Measurements from ENCODE around the gene TAF5.
"Not testable (repeated sequence)": the region's sequence is repeated elsewhere in the genome, so short reads cannot be mapped to it uniquely, and the experiment has no call there.

Gene TAF5

DNA sequence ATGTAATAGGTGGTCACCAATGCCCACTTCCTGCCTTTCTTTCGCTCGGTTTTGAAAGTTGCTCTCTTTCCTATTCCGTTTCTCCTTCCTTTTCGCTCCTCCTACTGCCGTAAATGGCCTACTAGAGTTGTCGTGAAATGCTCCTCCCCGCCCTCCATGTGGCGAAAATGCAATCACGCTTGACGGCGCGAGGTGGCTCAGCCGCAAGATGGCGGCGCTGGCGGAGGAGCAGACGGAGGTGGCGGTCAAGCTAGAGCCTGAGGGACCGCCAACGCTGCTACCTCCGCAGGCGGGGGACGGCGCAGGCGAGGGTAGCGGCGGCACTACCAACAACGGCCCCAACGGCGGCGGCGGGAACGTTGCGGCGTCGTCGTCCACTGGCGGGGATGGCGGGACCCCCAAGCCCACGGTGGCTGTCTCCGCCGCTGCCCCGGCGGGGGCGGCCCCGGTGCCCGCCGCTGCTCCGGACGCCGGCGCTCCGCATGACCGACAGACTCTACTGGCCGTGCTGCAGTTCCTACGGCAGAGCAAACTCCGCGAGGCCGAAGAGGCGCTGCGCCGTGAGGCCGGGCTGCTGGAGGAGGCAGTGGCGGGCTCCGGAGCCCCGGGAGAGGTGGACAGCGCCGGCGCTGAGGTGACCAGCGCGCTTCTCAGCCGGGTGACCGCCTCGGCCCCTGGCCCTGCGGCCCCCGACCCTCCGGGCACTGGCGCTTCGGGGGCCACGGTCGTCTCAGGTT lies at the start of gene TAF5:
TAF5 (plus strand) TSS at position 195 of the 737 bp plus-strand sequence; CDS start at position 209, 14 bp downstream.
- TF ChIP-seq Cebpa-rat (IDR thresholded peaks at IDR 0.05), result no peak
- Histone ChIP-seq H3K9me3 (no peaks in the 10 kb centered on the region), H3K4me3 (peak within 1 kb of the TSS; percentile 82), H4K20me1 (no peaks in the 10 kb centered on the region), H3K4me1 (peaks cover 24% of the 10 kb centered on the region), H3K4me2 (peak within 1 kb of the TSS; percentile 88), H3K9ac (peak within 1 kb of the TSS; percentile 87), H3K27ac (peak within 1 kb of the TSS; percentile 85), H3K36me3 (peaks cover 4% of the 10 kb centered on the region), H3K27me3 (no peaks in the 10 kb centered on the region)

DNA sequence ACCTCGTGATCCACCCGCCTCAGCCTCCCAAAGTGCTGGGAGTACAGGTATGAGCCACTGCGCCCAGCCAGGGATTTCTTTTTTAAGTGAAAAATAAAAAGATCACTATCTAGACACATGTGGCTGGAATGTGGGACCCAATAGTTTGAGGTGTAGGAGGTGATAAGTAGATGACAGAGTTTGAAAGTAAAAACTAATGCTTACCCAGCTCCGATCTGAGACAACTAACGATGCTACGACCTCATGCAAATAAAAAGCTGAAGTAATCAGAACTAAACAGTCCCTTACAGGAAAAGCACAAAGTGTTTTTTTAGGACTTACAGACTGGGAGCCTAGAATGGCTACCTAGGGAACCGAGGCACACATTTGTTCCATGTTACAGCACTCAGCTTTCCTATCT lies 39.9 kb upstream of the TAF5 start:
- Histone ChIP-seq H3K9me3 (no peaks in the 10 kb centered on the region), H3K4me3 (no peak overlapping the region), H3K27ac (no peak overlapping the region), H3K27me3 (no peaks in the 10 kb centered on the region), H3K4me1 (no peaks in the 10 kb centered on the region), H3K36me3 (peaks cover 96% of the 10 kb centered on the region), H4K20me1 (no peaks in the 10 kb centered on the region), H3K9ac (no peak overlapping the region), H3K4me2 (no peak overlapping the region)
- TF ChIP-seq Cebpa-rat (IDR thresholded peaks at IDR 0.05), result no peak

DNA sequence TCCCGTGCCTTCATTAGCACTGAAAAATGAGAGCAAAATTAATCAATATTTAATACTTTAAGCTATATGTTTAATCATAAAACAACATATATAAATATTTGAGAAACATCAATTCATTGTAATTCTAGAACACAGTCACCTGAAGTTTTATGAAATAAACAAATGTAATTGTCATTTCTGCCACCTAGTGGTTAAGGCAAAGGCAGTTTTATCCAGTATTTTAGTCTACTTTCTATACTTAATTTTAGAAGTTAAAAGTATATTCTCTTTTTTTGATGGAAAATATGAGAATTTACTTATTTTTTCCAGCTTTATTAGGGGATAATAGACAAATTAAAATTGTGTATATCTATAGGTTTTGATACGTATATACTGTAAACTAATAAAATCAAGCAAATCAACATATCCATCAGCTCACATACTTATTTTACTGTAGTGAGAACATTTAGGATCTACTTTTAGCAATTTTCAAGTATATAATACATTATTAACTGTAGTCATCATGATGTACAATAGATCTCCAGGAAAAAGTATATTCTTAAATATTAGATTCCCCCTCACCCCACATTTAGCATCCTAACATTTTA lies 33.7 kb upstream of the TAF5 start:
- no peak for TF ChIP-seq Cebpa-rat (IDR thresholded peaks at IDR 0.05)
- Histone ChIP-seq H3K27ac (no peak overlapping the region), H3K9ac (no peak overlapping the region), H3K27me3 (no peaks in the 10 kb centered on the region), H3K36me3 (peaks cover 86% of the 10 kb centered on the region), H4K20me1 (peaks cover 17% of the 10 kb centered on the region; the same call in 1 of the 2 replicates), H3K4me2 (no peak overlapping the region), H3K4me1 (no peaks in the 10 kb centered on the region), H3K9me3 (no peaks in the 10 kb centered on the region), H3K4me3 (no peak overlapping the region)

DNA sequence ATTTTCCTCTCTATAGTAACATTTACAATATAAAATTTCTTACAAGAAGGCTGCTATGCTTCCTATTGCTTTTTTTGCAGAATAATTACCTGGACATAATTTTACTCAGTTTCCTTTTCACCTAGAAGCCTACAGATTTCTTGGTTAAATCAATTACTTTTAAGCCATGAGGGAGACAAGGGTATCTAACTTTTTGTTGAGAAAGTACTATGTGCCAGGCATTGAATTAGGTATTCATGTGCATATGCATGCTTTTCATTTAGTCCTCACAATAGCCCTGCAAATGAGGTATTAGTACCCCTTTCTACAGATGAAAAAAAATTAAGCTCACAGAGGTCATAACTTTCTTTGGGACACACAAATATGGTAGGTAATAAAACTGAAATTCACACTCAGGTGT lies 33.2 kb upstream of the TAF5 start:
- Histone ChIP-seq H3K4me2 (no peak overlapping the region), H3K4me3 (no peak overlapping the region), H3K9ac (no peak overlapping the region), H3K27ac (no peak overlapping the region), H4K20me1 (peaks cover 17% of the 10 kb centered on the region; the same call in 1 of the 2 replicates), H3K36me3 (peaks cover 86% of the 10 kb centered on the region), H3K4me1 (no peaks in the 10 kb centered on the region), H3K27me3 (no peaks in the 10 kb centered on the region), H3K9me3 (no peaks in the 10 kb centered on the region)
- TF ChIP-seq Cebpa-rat (IDR thresholded peaks at IDR 0.05), result no peak

DNA sequence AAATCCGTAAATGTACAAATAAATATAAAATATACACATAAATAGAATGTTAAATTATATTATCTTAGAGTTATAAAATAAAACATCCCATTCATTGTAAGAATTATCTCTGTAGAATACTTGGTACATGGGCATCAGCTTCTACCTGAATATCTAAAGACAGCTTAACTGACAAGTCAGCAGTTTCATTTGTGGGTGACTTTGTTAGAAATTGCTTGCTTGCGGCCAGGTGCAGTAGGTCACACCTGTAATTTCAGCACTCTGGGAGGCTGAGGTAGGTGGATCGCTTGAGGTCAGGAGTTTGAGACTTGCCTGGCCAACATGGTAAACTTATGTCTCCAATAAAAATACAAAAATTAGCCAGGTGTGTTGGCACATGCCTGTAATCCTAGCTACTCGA lies 31.4 kb upstream of the TAF5 start:
- H3K4me2 ChIP-seq, result no peak overlapping the region
- H4K20me1 ChIP-seq, result peaks cover 22% of the 10 kb centered on the region; the same call in 1 of the 2 replicates
- H3K4me3 ChIP-seq, result no peak overlapping the region
- H3K4me1 ChIP-seq, result no peaks in the 10 kb centered on the region
- no peak overlapping the region for H3K27ac ChIP-seq
- peaks cover 85% of the 10 kb centered on the region for H3K36me3 ChIP-seq
- no peak overlapping the region for H3K9ac ChIP-seq
- H3K27me3 ChIP-seq, result no peaks in the 10 kb centered on the region
- H3K9me3 ChIP-seq, result no peaks in the 10 kb centered on the region
- TF ChIP-seq Cebpa-rat (IDR thresholded peaks at IDR 0.05), result no peak

DNA sequence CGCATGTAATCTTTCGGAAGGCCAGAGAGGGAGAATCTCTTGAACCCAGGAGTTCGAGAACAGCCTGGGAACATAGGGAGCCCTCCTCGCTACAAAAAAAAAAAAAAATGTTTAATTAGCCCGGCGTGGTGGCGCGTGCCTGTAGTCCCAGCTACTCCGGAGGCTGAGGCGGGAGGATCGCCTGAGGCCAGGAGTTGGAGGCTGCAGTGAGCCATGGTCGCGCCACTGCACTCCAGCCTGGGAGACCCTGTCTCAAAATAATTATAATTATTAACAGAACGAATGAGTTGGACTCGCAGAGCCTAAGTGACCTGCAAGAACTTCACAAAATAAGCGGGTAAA lies 17.6 kb upstream of the TAF5 start:
- Histone ChIP-seq H3K4me2 (peak overlapping the region; percentile 86), H3K27me3 (no peaks in the 10 kb centered on the region), H3K9me3 (no peaks in the 10 kb centered on the region), H3K4me3 (peak overlapping the region; percentile 94), H4K20me1 (peaks cover 7% of the 10 kb centered on the region), H3K27ac (peak overlapping the region; percentile 93), H3K36me3 (peaks cover 40% of the 10 kb centered on the region), H3K4me1 (peaks cover 25% of the 10 kb centered on the region), H3K9ac (peak overlapping the region; percentile 95)
- no peak for TF ChIP-seq Cebpa-rat (IDR thresholded peaks at IDR 0.05)

DNA sequence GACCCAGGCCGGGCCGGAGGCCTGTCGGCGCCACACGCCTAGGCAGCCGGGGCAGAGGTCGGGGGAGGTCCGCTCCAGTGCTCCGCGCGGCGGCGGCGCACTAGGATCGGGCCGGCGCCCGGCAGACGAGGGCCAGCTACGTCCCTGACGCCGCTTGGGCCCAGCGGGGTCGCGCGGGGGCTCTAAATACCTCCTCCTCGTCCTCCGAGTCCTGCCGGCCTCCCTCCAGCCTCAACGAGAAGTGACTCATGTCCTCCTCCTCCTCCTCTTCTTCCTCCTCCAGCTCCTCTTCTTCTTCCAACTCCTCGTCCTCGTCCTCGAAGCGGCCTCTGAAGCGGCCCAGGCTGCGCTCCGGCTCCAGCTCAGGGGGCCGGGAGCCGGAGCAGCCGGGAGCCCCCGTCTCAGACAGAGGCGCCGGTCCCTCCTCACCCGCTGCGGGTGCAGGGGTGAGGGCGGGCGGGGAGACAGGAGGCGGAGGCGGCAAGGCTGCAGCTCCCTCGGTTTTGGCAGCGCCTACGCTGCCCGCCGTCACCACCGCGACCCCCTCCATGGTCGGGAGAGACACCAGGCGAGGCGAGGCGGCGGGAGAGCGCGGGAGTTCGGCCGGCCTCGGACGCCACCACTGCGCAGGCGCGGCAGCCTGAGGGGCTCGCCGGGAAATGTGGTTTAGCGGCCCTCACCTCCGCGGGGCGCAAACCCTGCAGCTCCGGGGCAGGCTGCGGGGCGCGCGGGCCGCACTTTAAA lies 17.1 kb upstream of the TAF5 start, which contains the start of gene PCGF6:
PCGF6 (minus strand) TSS at position 624 of the 744 bp plus-strand sequence; CDS start at position 550, 74 bp downstream.
- Histone ChIP-seq H3K4me1 (peaks cover 25% of the 10 kb centered on the region), H4K20me1 (peaks cover 7% of the 10 kb centered on the region), H3K4me3 (peak within 1 kb of the TSS; percentile 94), H3K36me3 (peaks cover 35% of the 10 kb centered on the region), H3K27ac (peak within 1 kb of the TSS; percentile 93), H3K27me3 (no peaks in the 10 kb centered on the region), H3K4me2 (peak within 1 kb of the TSS; percentile 86), H3K9me3 (no peaks in the 10 kb centered on the region), H3K9ac (peak within 1 kb of the TSS; percentile 95)
- no peak for TF ChIP-seq Cebpa-rat (IDR thresholded peaks at IDR 0.05)

DNA sequence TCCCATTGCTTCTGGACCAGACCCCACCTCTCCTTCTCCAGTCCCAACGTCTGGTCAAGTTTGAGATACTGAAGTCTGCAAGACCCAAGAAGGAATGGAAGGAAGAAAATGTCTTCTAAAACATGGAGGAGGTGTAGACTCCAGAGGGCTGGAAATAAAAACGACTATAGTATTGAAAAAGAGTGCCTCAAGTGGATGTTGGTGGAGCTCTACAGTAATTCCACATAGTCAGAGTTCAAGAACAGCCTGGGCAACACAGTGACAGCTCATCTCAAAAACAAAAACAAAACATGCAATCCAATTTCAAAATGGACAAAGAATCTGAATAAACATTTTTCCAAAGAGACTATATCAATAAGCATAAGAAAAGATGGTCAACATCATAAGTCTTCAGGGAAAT lies 14.5 kb upstream of the TAF5 start:
- no peak overlapping the region for H3K27ac ChIP-seq
- H4K20me1 ChIP-seq, result peaks cover 7% of the 10 kb centered on the region
- no peak overlapping the region for H3K9ac ChIP-seq
- H3K36me3 ChIP-seq, result peaks cover 9% of the 10 kb centered on the region
- H3K27me3 ChIP-seq, result no peaks in the 10 kb centered on the region
- no peak overlapping the region for H3K4me2 ChIP-seq
- no peak for TF ChIP-seq Cebpa-rat (IDR thresholded peaks at IDR 0.05)
- H3K4me3 ChIP-seq, result no peak overlapping the region
- H3K9me3 ChIP-seq, result no peaks in the 10 kb centered on the region
- H3K4me1 ChIP-seq, result peaks cover 25% of the 10 kb centered on the region

DNA sequence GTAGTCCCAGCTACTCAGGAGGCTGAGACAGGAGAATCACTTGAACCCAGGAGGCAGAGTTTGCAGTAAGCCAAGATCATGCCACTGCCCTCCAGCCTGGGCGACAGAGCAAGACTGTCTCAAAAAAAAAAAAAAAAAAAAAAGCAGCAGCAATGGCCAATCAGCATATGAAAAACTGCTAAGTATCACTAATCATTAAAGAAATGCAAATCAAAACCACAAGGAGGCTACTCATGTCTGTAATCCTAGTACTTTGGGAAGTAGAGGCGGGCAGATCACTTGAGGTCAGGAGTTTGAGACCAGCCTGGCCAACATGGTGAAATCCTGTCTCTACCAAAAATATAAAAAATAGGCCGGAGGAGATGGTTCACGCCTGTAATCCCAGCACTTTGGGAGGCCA lies 13.2 kb upstream of the TAF5 start:
- not testable (repeated sequence) for H3K36me3 ChIP-seq, H4K20me1 ChIP-seq, H3K27me3 ChIP-seq, H3K4me3 ChIP-seq, H3K9me3 ChIP-seq, H3K27ac ChIP-seq, H3K9ac ChIP-seq, H3K4me2 ChIP-seq
- peaks cover 12% of the 10 kb centered on the region for H3K4me1 ChIP-seq
